A204.1 (cell line): ENCODE measurements around the gene CDIP1.

ENCODE experiments used
- FAIRE-seq: peaks from 2 replicates; lab custom pipeline; 2012; peaks lifted over from hg19 to GRCh38; lab: Jason Lieb, UNC

Gene CDIP1

GRCh38 chr16:4513086-4513860 lies 25.3 kb downstream of the CDIP1 start:
- FAIRE-seq = no peak

- FAIRE-seq = no peak
Observed at GRCh38 chr16:4512473-4512872, 26.1 kb downstream of the CDIP1 start.

GRCh38 chr16:4511441-4512082 lies 27.0 kb downstream of the CDIP1 start:
- FAIRE-seq = no peak

GRCh38 chr16:4510747-4511426 lies 27.7 kb downstream of the CDIP1 start:
- no peak for FAIRE-seq

- FAIRE-seq = no peak
Observed at GRCh38 chr16:4510131-4510530, 28.4 kb downstream of the CDIP1 start.

- FAIRE-seq = no peak
Observed at GRCh38 chr16:4509420-4509819, 29.2 kb downstream of the CDIP1 start.

- no peak for FAIRE-seq
Observed at GRCh38 chr16:4508806-4509205, 29.8 kb downstream of the CDIP1 start.

- no peak for FAIRE-seq
Observed at GRCh38 chr16:4507588-4508345, 30.8 kb downstream of the CDIP1 start.

- no peak for FAIRE-seq
Observed at GRCh38 chr16:4506450-4506849, 32.1 kb downstream of the CDIP1 start.

- no peak for FAIRE-seq
Observed at GRCh38 chr16:4505356-4506147, 33.0 kb downstream of the CDIP1 start.

GRCh38 chr16:4501071-4501478 lies 37.5 kb downstream of the CDIP1 start:
- no peak for FAIRE-seq

GRCh38 chr16:4500272-4500671 lies 38.3 kb downstream of the CDIP1 start:
- FAIRE-seq = no peak

- no peak for FAIRE-seq
Observed at GRCh38 chr16:4499196-4499555, 39.4 kb downstream of the CDIP1 start.

- FAIRE-seq = no peak
Observed at GRCh38 chr16:4498546-4499195, 39.9 kb downstream of the CDIP1 start.

GRCh38 chr16:4496305-4496704 lies 42.3 kb downstream of the CDIP1 start:
- no peak for FAIRE-seq

- no peak for FAIRE-seq
Observed at GRCh38 chr16:4495766-4496165, 42.8 kb downstream of the CDIP1 start.

- no peak for FAIRE-seq
Observed at GRCh38 chr16:4494746-4495490, 43.7 kb downstream of the CDIP1 start.

GRCh38 chr16:4491898-4492297 lies 46.7 kb downstream of the CDIP1 start:
- FAIRE-seq = no peak

GRCh38 chr16:4489030-4489429 lies 49.5 kb downstream of the CDIP1 start:
- no peak for FAIRE-seq

GRCh38 chr16:4488499-4488967 lies 50.0 kb downstream of the CDIP1 start:
- FAIRE-seq = no peak
